ENCODE data around the gene CDCP1.
"Not testable (repeated sequence)": the region's sequence is repeated elsewhere in the genome, so short reads cannot be mapped to it uniquely, and the experiment has no call there.

Gene CDCP1

DNA sequence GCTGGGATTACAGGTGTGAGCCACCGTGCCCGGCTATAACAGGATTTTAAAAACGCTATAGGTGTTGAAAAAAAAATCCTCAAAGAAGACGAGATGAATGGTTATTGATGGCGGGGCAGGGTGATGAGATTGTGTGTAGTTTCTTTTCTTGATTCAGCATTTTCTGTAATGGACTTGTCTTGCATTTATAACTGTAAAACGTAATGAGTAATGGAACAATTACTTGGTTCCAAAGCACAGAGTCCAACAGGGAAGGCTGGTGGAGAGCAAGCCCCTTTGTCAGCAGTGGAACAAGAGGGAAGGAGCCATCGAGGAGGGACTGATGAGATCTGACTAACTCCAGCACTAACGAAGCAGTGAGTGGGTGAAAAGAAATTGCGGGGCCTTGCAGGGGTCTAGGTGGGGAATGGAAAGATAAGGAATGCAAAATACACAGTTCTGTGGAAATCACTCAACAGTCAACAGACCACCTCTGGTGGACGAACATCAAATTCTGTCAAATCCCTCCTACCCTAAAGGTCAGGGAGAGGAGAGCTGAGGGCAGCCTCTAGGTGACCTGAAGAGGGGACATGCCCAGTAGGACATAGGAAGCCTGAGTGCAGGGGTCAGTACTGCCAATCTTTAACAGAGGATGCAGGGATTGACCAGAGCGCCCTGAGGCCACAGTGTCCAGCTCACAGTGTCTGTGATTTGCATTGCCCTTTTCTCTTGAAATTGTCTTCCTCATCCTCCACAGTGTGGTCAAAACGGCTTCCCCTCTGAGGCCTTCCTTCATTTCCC is 23.1 kb upstream of the CDCP1 start:
- no peak for DNase-seq (ENCODE audit: low read depth)

DNA sequence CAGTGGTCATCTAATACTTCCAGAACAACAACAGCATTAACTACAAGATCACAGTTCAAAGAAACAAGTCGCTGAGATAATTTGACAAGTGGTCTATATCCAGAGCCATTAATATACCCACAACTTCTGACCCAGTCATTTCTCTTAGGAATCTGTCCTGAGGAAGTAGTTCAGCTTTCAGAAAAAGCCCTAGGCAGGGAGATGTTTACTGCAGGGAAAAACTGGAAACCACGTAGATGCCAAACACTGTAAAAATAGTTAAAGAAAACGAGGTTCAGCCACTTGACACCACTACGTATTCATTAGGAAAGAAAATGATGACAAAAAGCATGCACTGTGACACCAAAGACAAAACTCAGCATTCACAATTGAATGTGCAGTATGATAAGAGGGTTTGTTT is 22.3 kb upstream of the CDCP1 start:
- DNase-seq (ENCODE audit: low read depth), result no peak

GRCh38 chr3:45167011-45167911 is 21.1 kb upstream of the CDCP1 start:
- peak; percentile 79 for DNase-seq (ENCODE audit: low read depth)

DNA sequence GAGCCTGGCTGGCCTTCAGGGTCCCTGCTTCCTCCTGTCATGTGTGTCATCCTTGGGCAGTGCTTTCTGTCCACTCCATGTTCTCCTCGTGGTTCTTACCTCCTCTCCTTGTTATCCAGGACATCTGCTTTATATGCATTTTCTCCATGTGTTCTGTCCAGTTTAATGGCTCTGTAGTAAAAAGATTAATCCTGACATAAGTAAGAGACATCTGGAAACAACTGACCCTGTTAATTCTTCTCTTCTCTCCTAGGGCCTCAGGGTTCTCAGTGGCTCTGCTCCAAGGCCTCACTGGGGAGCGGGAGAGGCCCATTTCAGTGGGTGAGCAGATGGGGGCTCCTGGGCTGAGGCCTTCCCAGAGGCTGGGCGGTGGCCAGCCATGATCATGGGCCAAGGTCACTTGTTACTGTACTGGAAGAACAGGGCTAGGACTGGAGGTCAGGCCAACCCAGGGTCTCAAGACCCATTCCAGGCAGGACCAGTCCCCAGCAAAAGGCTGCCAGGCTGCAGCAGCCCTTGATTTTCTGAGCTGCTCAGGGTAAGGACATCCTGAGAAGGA is 20.2 kb upstream of the CDCP1 start:
- no peak for DNase-seq (ENCODE audit: low read depth)

GRCh38 chr3:45165497-45166283 is 19.5 kb upstream of the CDCP1 start:
- DNase-seq (ENCODE audit: low read depth), result no peak

- DNase-seq (ENCODE audit: low read depth), result no peak
Observed at GRCh38 chr3:45164056-45164455, 17.9 kb upstream of the CDCP1 start.

GRCh38 chr3:45163481-45163880 is 17.3 kb upstream of the CDCP1 start:
- no peak for DNase-seq (ENCODE audit: low read depth)

DNA sequence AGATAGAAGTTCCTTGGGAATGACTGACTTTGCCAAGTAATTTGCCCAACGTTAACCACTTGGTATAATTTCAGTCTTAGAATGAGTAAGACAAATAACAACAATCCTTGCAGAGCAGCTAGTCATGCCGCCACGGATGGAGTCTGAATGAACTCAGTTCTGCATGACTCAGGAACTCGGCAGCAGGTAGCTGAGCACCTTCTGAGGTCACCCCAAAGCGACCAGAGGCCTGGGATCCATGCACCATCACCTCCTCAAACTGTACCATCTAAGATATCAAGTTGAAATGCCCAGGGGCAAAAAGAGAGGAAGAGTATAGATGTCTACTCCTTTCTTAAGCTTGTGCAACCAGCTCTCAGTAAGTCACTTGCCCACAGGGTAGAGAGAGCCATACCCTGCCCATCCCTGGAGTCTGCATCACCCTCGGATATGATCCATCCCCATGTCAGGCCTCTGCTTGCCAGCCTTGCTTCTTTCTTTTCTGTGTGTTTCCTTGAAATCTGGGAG is 8.5 kb upstream of the CDCP1 start:
- DNase-seq (ENCODE audit: low read depth), result no peak

GRCh38 chr3:45153658-45154437 is 7.7 kb upstream of the CDCP1 start:
- no peak for DNase-seq (ENCODE audit: low read depth)

- DNase-seq (ENCODE audit: low read depth), result no peak
Observed at GRCh38 chr3:45152307-45152706, 6.1 kb upstream of the CDCP1 start.

DNA sequence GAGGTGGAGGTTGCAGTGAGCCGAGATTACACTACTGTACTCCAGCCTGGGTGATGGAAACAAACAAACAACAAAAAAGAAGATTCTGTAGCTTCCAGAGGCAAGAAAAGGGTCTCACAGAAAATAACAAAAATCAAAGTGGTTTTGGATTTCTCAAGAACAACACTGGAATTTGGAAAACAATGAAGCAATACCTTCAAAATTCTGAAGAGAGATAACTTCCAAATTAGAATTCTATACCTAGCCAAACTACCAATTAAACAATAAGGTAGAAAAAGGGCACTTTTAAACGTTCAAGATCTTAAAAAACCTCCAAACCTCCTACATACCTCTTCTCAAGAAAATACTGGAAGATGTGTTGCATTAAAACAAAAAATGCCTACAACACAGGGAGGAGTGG is 4.9 kb upstream of the CDCP1 start:
- no peak for DNase-seq (ENCODE audit: low read depth)

- DNase-seq (ENCODE audit: low read depth), result no peak
Observed at GRCh38 chr3:45148921-45149320, 2.7 kb upstream of the CDCP1 start.

DNA sequence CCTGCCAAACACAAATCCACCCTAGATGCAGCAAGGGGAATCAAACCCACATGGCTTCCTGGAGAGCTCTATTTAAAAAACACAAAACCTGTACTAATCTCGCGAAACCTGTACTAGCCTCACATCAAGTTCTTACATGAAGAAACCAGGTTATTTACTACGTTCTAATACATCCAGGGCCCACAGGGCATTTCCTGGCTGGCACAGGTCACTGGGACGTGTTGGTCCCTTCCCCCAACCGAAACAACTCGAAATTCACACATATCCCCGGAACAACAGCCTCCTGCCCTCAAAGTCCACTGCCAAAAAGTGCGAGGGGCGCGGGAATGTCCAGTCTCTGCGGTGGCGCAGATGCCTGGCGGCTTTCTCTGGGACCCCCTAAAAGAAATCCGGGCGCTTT is 955 bp downstream of the CDCP1 start:
- DNase-seq (ENCODE audit: low read depth), result no peak

- DNase-seq (ENCODE audit: low read depth), result no peak
Observed at GRCh38 chr3:45143673-45144671, 2.2 kb downstream of the CDCP1 start.

DNA sequence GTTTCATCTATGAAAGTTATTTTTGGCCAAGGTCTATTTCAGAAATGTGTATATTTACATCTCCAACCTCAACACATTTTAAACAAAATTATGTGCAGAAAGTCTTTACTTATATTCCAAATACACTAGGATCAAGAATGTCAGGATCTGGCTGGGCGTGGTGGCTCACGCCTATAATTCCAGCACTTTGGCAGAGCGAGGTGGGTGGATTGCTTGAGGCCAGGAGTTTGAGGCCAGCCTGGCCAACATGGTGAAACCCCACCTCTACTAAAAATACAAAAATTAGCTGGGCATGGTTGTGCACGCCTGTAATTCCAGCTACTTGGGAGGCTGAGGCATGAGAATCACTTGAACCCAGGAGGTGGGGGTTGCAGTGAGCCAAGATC is 5.4 kb downstream of the CDCP1 start:
- DNase-seq (ENCODE audit: low read depth), result not testable (repeated sequence)

GRCh38 chr3:45140141-45140769 is 5.9 kb downstream of the CDCP1 start:
- no peak for DNase-seq (ENCODE audit: low read depth)

GRCh38 chr3:45139372-45140140 is 6.6 kb downstream of the CDCP1 start:
- DNase-seq (ENCODE audit: low read depth), result no peak

GRCh38 chr3:45137656-45138181 is 8.5 kb downstream of the CDCP1 start:
- DNase-seq (ENCODE audit: low read depth), result no peak
